ENCODE results near the gene GNAI3.

GRCh38 chr1:109535971-109536491, 12.4 kb upstream of the GNAI3 start:
- no peak for TF ChIP-seq EZH2 (IDR thresholded peaks at IDR 0.05; ENCODE audit: insufficient read depth, poor library complexity, severe bottlenecking)
- TF ChIP-seq EZH2phosphoT487 (IDR thresholded peaks at IDR 0.05; ENCODE audit: insufficient read depth, low read depth) = no peak

Measured in GM23248 (cell line).